ENCODE measurements around the gene SCN3A. TPM values are rescaled to one million over a fixed set of nuclear protein-coding genes. Genes with fewer than 3 reads are reported as not detected.

The SCN3A gene
- total and polyA plus RNA-seq, 10 of the 15 experiments (the other 5 are each of a cell fraction or from before 2014, with no cell fraction given), result 0.04 to 0.34 (median 0.06) TPM; not detected in 3

- no peak for TF ChIP-seq ZBTB11 (CRISPR knock-in tag; IDR thresholded peaks at IDR 0.05)
- TF ChIP-seq NR2F1 (conservative IDR thresholded peaks at IDR 0.05), result no peak
- TF ChIP-seq CEBPB (IDR thresholded peaks at IDR 0.05; ENCODE audit: borderline replicate concordance in 1 of 2, low read depth in 2 of 2, low read length in 2 of 2), result no peak
Observed at GRCh38 chr2:165198181-165198580, 5.7 kb downstream of the SCN3A start (continued).

- ChIA-PET CTCF (interaction anchor here (0.7 to 0.8 kb wide), 2 partner anchors 181 to 1874 kb away, joined by 3 to 6 read pairs; no protein-coding TSS in a partner anchor), RAD21 (ENCODE audit: unreplicated experiment) (no interaction called here), POLR2A (no interaction called here), SMC1A (ENCODE audit: uncharacterized antibody, unreplicated experiment) (interaction anchor here (0.8 kb wide), 1 partner anchor 181 kb away, joined by 3 read pairs; no protein-coding TSS in a partner anchor)
- Histone ChIP-seq H3K4me2 (ENCODE audit: control insufficient read depth, insufficient read depth) (no peak overlapping the region), H3K4me3 (no peak overlapping the region), H3K36me3 (ENCODE audit: control insufficient read depth in 2 of 2, insufficient read depth in 2 of 2, low read length in 1 of 2) (no peaks in the 10 kb centered on the region), H3K27ac (ENCODE audit: control insufficient read depth, insufficient read depth) (no peak overlapping the region), H3K9me3 (replicated peaks; ENCODE audit: control insufficient read depth, insufficient read depth, low read length) (no peaks in the 10 kb centered on the region), H3K4me1 (ENCODE audit: control insufficient read depth, insufficient read depth, low read length) (peaks cover 6% of the 10 kb centered on the region; the same call in 1 of the 2 replicates), H3K9ac (ENCODE audit: control insufficient read depth, insufficient read depth, low read length) (no peak overlapping the region), H4K20me1 (ENCODE audit: control insufficient read depth, insufficient read depth) (no peaks in the 10 kb centered on the region), H2AFZ (ENCODE audit: control insufficient read depth, low read depth, low read length) (no peak overlapping the region), H3K79me2 (ENCODE audit: control insufficient read depth, insufficient read depth, low read length) (no peaks in the 10 kb centered on the region), H3K27me3 (replicated peaks in 1 of 2; ENCODE audit: control insufficient read depth in 2 of 2, insufficient read depth in 2 of 2, low read length in 1 of 2) (no peaks in the 10 kb centered on the region; a peak in 1 of 4 replicates)
- BruUV-seq (replicated peaks), result no TSS peak
- intact Hi-C loops (cut with micrococcal nuclease; ENCODE audit: unreplicated experiment), result no loop called here
- WGBS (ENCODE audit: insufficient coverage, insufficient replicate concordance, low lambda C conversion rate, missing lambda C conversion rate), result 48% methylated on average over 1 of the region's 1 CpG
- in situ Hi-C loops (cut with MboI), result no loop called here
- FAIRE-seq (no peak), DNase-seq (ENCODE audit: low read depth, low spot score) (no peak), ATAC-seq (no peak)
- no peak for TF ChIP-seq BMI1 (IDR thresholded peaks at IDR 0.05; ENCODE audit: borderline replicate concordance)
- TF ChIP-seq PBX3 (IDR thresholded peaks at IDR 0.05; ENCODE audit: insufficient replicate concordance, low read depth, low read length), result no peak
- no peak for TF ChIP-seq ZBTB4 (CRISPR knock-in tag; IDR thresholded peaks at IDR 0.05)
- TF ChIP-seq ZNF217 (IDR thresholded peaks at IDR 0.05), result no peak
- no peak for TF ChIP-seq ELK1 (IDR thresholded peaks at IDR 0.05; ENCODE audit: low read depth, low read length)
- TF ChIP-seq TCF12 (IDR thresholded peaks at IDR 0.05; ENCODE audit: low read depth, low read length), result no peak
- no peak for TF ChIP-seq ZSCAN29 (IDR thresholded peaks at IDR 0.05)
- no peak for TF ChIP-seq MTA3 (IDR thresholded peaks at IDR 0.05; ENCODE audit: borderline replicate concordance, low read length)
- no peak for TF ChIP-seq HDGF (IDR thresholded peaks at IDR 0.05)
- TF ChIP-seq KDM1A (IDR thresholded peaks at IDR 0.05; ENCODE audit: borderline replicate concordance), result no peak
- no peak for TF ChIP-seq MEF2A (IDR thresholded peaks at IDR 0.05; ENCODE audit: insufficient read depth, low read depth, low read length)
- no peak for TF ChIP-seq PAX5 (IDR thresholded peaks at IDR 0.05; ENCODE audit: borderline replicate concordance, low read depth, low read length)
Observed at GRCh38 chr2:165197346-165197745, 6.5 kb downstream of the SCN3A start.
